DND-41 (cell line): ENCODE measurements around the gene MUCL1.

Experiments used
- CTCF ChIP-seq: IDR thresholded peaks from 2 replicates; pipeline ENCODE4 v1.5.1; 2012; ENCODE audit warnings: borderline replicate concordance, low read length, moderate library complexity, mild to moderate bottlenecking; ENCODE audit not compliant: poor library complexity, severe bottlenecking; ENCODE audit errors: extremely low read depth
- EZH2 ChIP-seq: IDR thresholded peaks from 3 replicates; pipeline ENCODE4 v1.6.1; 2012; ENCODE audit warnings: borderline replicate concordance, low read depth, mild to moderate bottlenecking, moderate library complexity, low read length, inconsistent platforms; ENCODE audit not compliant: severe bottlenecking

GRCh38 chr12:54859502-54859901 is 5.2 kb downstream of the MUCL1 start:
- TF ChIP-seq CTCF (no peak), EZH2 (no peak)
